HepG2 (cell line): ENCODE measurements around the gene SRRM3. TPM values are rescaled to one million over a fixed set of nuclear protein-coding genes. Genes with fewer than 3 reads are reported as not detected.

Experiments used
- ATF4 ChIP-seq, 2 experiments: fragments of 450-650 bp in 1 of 2; sonication (generic) in 1 of 2; formaldehyde crosslinking; IDR thresholded peaks; 2 replicates each; pipeline versions ENCODE4 v1.5.0 to v1.8.0; 2020 to 2022; ENCODE audit warnings: mild to moderate bottlenecking in 1 of 2, missing genetic modification reagents in 1 of 2
- FOXC1 ChIP-seq: sonication (generic); formaldehyde crosslinking; IDR thresholded peaks from 2 replicates; pipeline ENCODE4 v1.8.0; 2022; ENCODE audit warnings: mild to moderate bottlenecking, missing genetic modification reagents, borderline replicate concordance
- FOXO1 ChIP-seq: sonication (generic); formaldehyde crosslinking; IDR thresholded peaks from 2 replicates; pipeline ENCODE4 v1.4.0; 2020; ENCODE audit warnings: missing genetic modification reagents
- HDAC2 ChIP-seq: sonication (generic); formaldehyde crosslinking; IDR thresholded peaks from 2 replicates; pipeline ENCODE4 v1.4.0; 2020; ENCODE audit warnings: missing genetic modification reagents
- HMG20A ChIP-seq: IDR thresholded peaks from 2 replicates; pipeline ENCODE4 v1.6.1; 2016; ENCODE audit warnings: borderline replicate concordance
- KAT8 ChIP-seq: IDR thresholded peaks from 2 replicates; pipeline ENCODE4 v1.6.1; 2016; ENCODE audit warnings: missing genetic modification reagents, missing compliant biosample characterization
- LCORL ChIP-seq, 2 experiments: fragments of 450-650 bp in 1 of 2; sonication (generic) in 1 of 2; formaldehyde crosslinking in 1 of 2; IDR thresholded peaks; 2 replicates each; pipeline versions ENCODE4 v1.5.0 to v1.6.1; 2017 to 2020; ENCODE audit warnings: antibody characterized with exemption in 1 of 2, missing genetic modification reagents in 1 of 2
- NR2F2 ChIP-seq: IDR thresholded peaks from 2 replicates; pipeline ENCODE4 v1.6.1; 2012; ENCODE audit warnings: low read depth, inconsistent platforms, borderline replicate concordance
- PATZ1 ChIP-seq: sonication (generic); formaldehyde crosslinking; IDR thresholded peaks from 2 replicates; pipeline ENCODE4 v1.4.0; 2020; ENCODE audit warnings: missing genetic modification reagents
- SALL2 ChIP-seq: sonication (generic); formaldehyde crosslinking; IDR thresholded peaks from 2 replicates; pipeline ENCODE4 v1.8.1; 2023; ENCODE audit warnings: mild to moderate bottlenecking, missing genetic modification reagents, inconsistent platforms
- SAP130 ChIP-seq: IDR thresholded peaks from 2 replicates; pipeline ENCODE4 v1.6.1; 2016; ENCODE audit warnings: low read depth
- SOX5 ChIP-seq: IDR thresholded peaks from 2 replicates; pipeline ENCODE4 v1.6.1; 2016; ENCODE audit warnings: borderline replicate concordance
- TOE1 ChIP-seq: sonication (generic); formaldehyde crosslinking; IDR thresholded peaks from 2 replicates; pipeline ENCODE4 v1.4.0; 2020; ENCODE audit warnings: mild to moderate bottlenecking, missing genetic modification reagents
- ZGPAT ChIP-seq: IDR thresholded peaks from 2 replicates; pipeline ENCODE4 v1.6.1; 2016; ENCODE audit warnings: mild to moderate bottlenecking
- ZNF281 ChIP-seq: sonication (generic); formaldehyde crosslinking; IDR thresholded peaks from 2 replicates; pipeline ENCODE4 v1.4.0; 2020; ENCODE audit warnings: missing genetic modification reagents, borderline replicate concordance
- ZNF432 ChIP-seq: sonication (generic); formaldehyde crosslinking; IDR thresholded peaks from 2 replicates; pipeline ENCODE4 v1.5.0; 2020; ENCODE audit warnings: missing genetic modification reagents, mild to moderate bottlenecking, borderline replicate concordance
- ZNF775 ChIP-seq: sonication (generic); formaldehyde crosslinking; IDR thresholded peaks from 2 replicates; pipeline ENCODE4 v1.4.0; 2020; ENCODE audit warnings: missing genetic modification reagents, mild to moderate bottlenecking, moderate library complexity, borderline replicate concordance
- ZNF788 ChIP-seq: sonication (generic); formaldehyde crosslinking; IDR thresholded peaks from 2 replicates; pipeline ENCODE4 v1.5.0; 2020; ENCODE audit warnings: mild to moderate bottlenecking, missing genetic modification reagents, borderline replicate concordance
- polyA plus RNA-seq, 8 experiments: library from polyadenylated mRNA; depleted of rRNA in 3 of 8; stranded (reverse) in 7 of 8; unstranded in 1 of 8; fragments of >200 nt; fragmentation: Illumina TruSeq in 4 of 8; extraction: Trizol in 4 of 8; gene quantifications; 2 replicates each; pipeline versions ENCODE4 v1.2.1 to v1.2.3, GENCODE V29; 2011 to 2016; ENCODE audit warnings: low read depth in 4 of 8, missing spikeins in 1 of 8, mixed read lengths in 1 of 8; ENCODE audit not compliant: insufficient read depth in 1 of 8
- total RNA-seq, 5 experiments: library from RNA; depleted of rRNA; stranded (reverse); fragments of >200 nt; fragmentation: Illumina TruSeq; extraction: Trizol; gene quantifications; 2 replicates each; pipeline ENCODE4 v1.2.3, GENCODE V29; 2016; ENCODE audit warnings: low read depth in 1 of 5

The SRRM3 gene
- total and polyA plus RNA-seq, 2 of the 13 experiments (the other 11 are each of a cell fraction or from before 2014, with no cell fraction given), result 0.13 to 0.54 TPM

- TF ChIP-seq SOX5 (CRISPR knock-in tag), result peak; percentile 27; the same call in 1 of the 2 replicates
- TF ChIP-seq FOXC1 (CRISPR knock-in tag), result peak; percentile 80
- peak; percentile 57; the same call in 1 of the 2 replicates for TF ChIP-seq HMG20A
- peak; percentile 23; the same call in 1 of the 2 replicates for TF ChIP-seq ZGPAT
- peak; percentile 76 for TF ChIP-seq PATZ1 (CRISPR knock-in tag)
- peak; percentile 74 for TF ChIP-seq FOXO1 (CRISPR knock-in tag)
- TF ChIP-seq ZNF788, result peak; percentile 30; the same call in 1 of the 2 replicates
- TF ChIP-seq LCORL (IDR thresholded peaks at IDR 0.05), result no peak
- peak; percentile 71; the same call in 1 of the 2 replicates for TF ChIP-seq LCORL (CRISPR knock-in tag; IDR thresholded peaks at IDR 0.05)
- peak; percentile 72 for TF ChIP-seq NR2F2
- no peak for TF ChIP-seq ZNF775 (CRISPR knock-in tag)
- 0 out of 2 replicates have a peak, but pooled peaks have one; percentile 6 for TF ChIP-seq SALL2 (CRISPR knock-in tag)
- peak; percentile 70 for TF ChIP-seq SAP130 (CRISPR knock-in tag)
- 0 out of 4 replicates have a peak, but pooled peaks of 1 of the 2 experiments have one; percentile 36 for TF ChIP-seq ATF4 (CRISPR knock-in tag; IDR thresholded peaks at IDR 0.05)
- 0 out of 2 replicates have a peak, but pooled peaks have one; percentile 23 for TF ChIP-seq KAT8
- no peak for TF ChIP-seq TOE1 (CRISPR knock-in tag)
- TF ChIP-seq ZNF432 (CRISPR knock-in tag), result no peak
- TF ChIP-seq ZNF281 (CRISPR knock-in tag), result peak; percentile 46; the same call in 1 of the 2 replicates
- TF ChIP-seq HDAC2, result peak; percentile 77; the same call in 1 of the 2 replicates
Measured at GRCh38 chr7:76247938-76248337, 46.2 kb downstream of the SRRM3 start (continued).
